Loucy (cell line): ENCODE data around the gene BCORL1.

Experiments used
- H2AFZ ChIP-seq: fragments of 200-600 bp; sonication (generic); 2 replicates; pipeline ENCODE4 v1.6.0; 2016; ENCODE audit warnings: antibody characterized with exemption, mild to moderate bottlenecking, low read length, moderate library complexity
- H3F3A ChIP-seq: fragments of 200-600 bp; 2 replicates; pipeline ENCODE4 v1.6.0; 2016; ENCODE audit warnings: antibody characterized with exemption, low read depth, mild to moderate bottlenecking
- H3K27me3 ChIP-seq: fragments of 200-600 bp; sonication (generic); 2 replicates; pipeline ENCODE4 v1.6.1; 2014; ENCODE audit warnings: low read length, mild to moderate bottlenecking; ENCODE audit not compliant: insufficient read depth, poor library complexity, severe bottlenecking
- H3K36me3 ChIP-seq: fragments of 200-600 bp; sonication (generic); 2 replicates; pipeline ENCODE4 v1.6.1; 2016; ENCODE audit warnings: low read length; ENCODE audit not compliant: insufficient read depth
- H3K4me1 ChIP-seq: fragments of 200-600 bp; sonication (generic); 2 replicates; pipeline ENCODE4 v1.5.1; 2014; ENCODE audit warnings: low read length, mild to moderate bottlenecking; ENCODE audit not compliant: insufficient read depth, poor library complexity, severe bottlenecking
- H3K4me2 ChIP-seq: fragments of 200-600 bp; sonication (generic); 2 replicates; pipeline ENCODE4 v1.6.0; 2014; ENCODE audit warnings: antibody characterized with exemption, low read length, low read depth, mild to moderate bottlenecking; ENCODE audit not compliant: poor library complexity, severe bottlenecking
- H3K4me3 ChIP-seq: fragments of 200-600 bp; sonication (generic); 2 replicates; pipeline ENCODE4 v1.5.1; 2014; ENCODE audit warnings: low read length, mild to moderate bottlenecking, mixed read lengths; ENCODE audit not compliant: poor library complexity, severe bottlenecking
- H3K79me2 ChIP-seq: fragments of 200-600 bp; sonication (generic); 2 replicates; pipeline ENCODE4 v1.6.1; 2014; ENCODE audit warnings: low read length; ENCODE audit not compliant: insufficient read depth
- H3K9ac ChIP-seq: fragments of 200-600 bp; sonication (generic); 2 replicates; pipeline ENCODE4 v1.6.0; 2014; ENCODE audit warnings: mild to moderate bottlenecking, low read depth, low read length, moderate library complexity; ENCODE audit not compliant: poor library complexity, severe bottlenecking
- H3K9me2 ChIP-seq: fragments of 200-600 bp; sonication (generic); replicated peaks from 2 replicates; pipeline ENCODE4 v1.6.1; 2016; ENCODE audit warnings: low read depth, low read length, mixed read lengths
- H3K9me3 ChIP-seq: fragments of 200-600 bp; sonication (generic); 2 replicates; pipeline ENCODE4 v1.6.1; 2014; ENCODE audit warnings: mild to moderate bottlenecking, antibody characterized with exemption, low read length, low read depth; ENCODE audit not compliant: insufficient read depth
- H4K20me1 ChIP-seq: fragments of 200-600 bp; sonication (generic); 2 replicates; pipeline ENCODE4 v1.6.0; 2014; ENCODE audit warnings: antibody characterized with exemption, low read length, mild to moderate bottlenecking; ENCODE audit not compliant: insufficient read depth, poor library complexity, severe bottlenecking
- CTCF ChIP-seq: fragments of 200-600 bp; sonication (generic); conservative IDR thresholded peaks from 2 replicates; pipeline ENCODE4 v1.5.1; 2014; ENCODE audit warnings: mild to moderate bottlenecking, antibody characterized with exemption, low read length
- EZH2phosphoT487 ChIP-seq: fragments of 200-600 bp; IDR thresholded peaks from 2 replicates; pipeline ENCODE4 v1.6.1; 2018; ENCODE audit warnings: antibody characterized with exemption, mild to moderate bottlenecking, moderate library complexity, borderline replicate concordance

BCORL1 gene

GRCh38 chrX:129979207-129979920 is 3.1 kb upstream of the BCORL1 start:
- Histone ChIP-seq H3K4me2 (peak overlapping the region; percentile 87), H3F3A (peaks cover 3% of the 10 kb centered on the region; the same call in 1 of the 2 replicates), H3K4me1 (peaks cover 30% of the 10 kb centered on the region), H3K9me3 (no peaks in the 10 kb centered on the region), H3K27me3 (no peaks in the 10 kb centered on the region), H3K79me2 (peaks cover 2% of the 10 kb centered on the region), H3K36me3 (no peaks in the 10 kb centered on the region), H3K9me2 (no peaks in the 10 kb centered on the region), H4K20me1 (peaks cover 1% of the 10 kb centered on the region), H3K9ac (peak overlapping the region; percentile 73), H2AFZ (no peak overlapping the region), H3K4me3 (no peak overlapping the region)
- TF ChIP-seq EZH2phosphoT487 (no peak), CTCF (no peak)

GRCh38 chrX:129980001-129980401 is 2.4 kb upstream of the BCORL1 start:
- Histone ChIP-seq H3K79me2 (peaks cover 8% of the 10 kb centered on the region), H3F3A (peaks cover 3% of the 10 kb centered on the region; the same call in 1 of the 2 replicates), H3K4me2 (no peak overlapping the region), H3K4me3 (no peak overlapping the region), H3K4me1 (peaks cover 30% of the 10 kb centered on the region), H3K9ac (no peak overlapping the region), H2AFZ (no peak overlapping the region), H3K27me3 (no peaks in the 10 kb centered on the region), H3K36me3 (no peaks in the 10 kb centered on the region), H3K9me3 (no peaks in the 10 kb centered on the region), H3K9me2 (no peaks in the 10 kb centered on the region), H4K20me1 (peaks cover 8% of the 10 kb centered on the region)
- no peak for TF ChIP-seq CTCF
- TF ChIP-seq EZH2phosphoT487: no peak

GRCh38 chrX:129980540-129981199 is 1.8 kb upstream of the BCORL1 start:
- no peak overlapping the region for H2AFZ ChIP-seq
- H3K9me2 ChIP-seq: no peaks in the 10 kb centered on the region
- no peaks in the 10 kb centered on the region for H3K27me3 ChIP-seq
- H3K4me3 ChIP-seq: peak overlapping the region; percentile 82
- H4K20me1 ChIP-seq: peaks cover 13% of the 10 kb centered on the region
- peaks cover 30% of the 10 kb centered on the region for H3K4me1 ChIP-seq
- no peak for TF ChIP-seq EZH2phosphoT487
- no peak for TF ChIP-seq CTCF
- H3F3A ChIP-seq: peaks cover 3% of the 10 kb centered on the region; the same call in 1 of the 2 replicates
- peaks cover 15% of the 10 kb centered on the region for H3K79me2 ChIP-seq
- H3K4me2 ChIP-seq: no peak overlapping the region
- no peaks in the 10 kb centered on the region for H3K36me3 ChIP-seq
- no peaks in the 10 kb centered on the region for H3K9me3 ChIP-seq
- peak overlapping the region; percentile 90 for H3K9ac ChIP-seq
